ENCODE results near the gene PRSS3. TPM values are rescaled to one million over a fixed set of nuclear protein-coding genes. Genes with fewer than 3 reads are reported as not detected.

The PRSS3 gene
- total and polyA plus RNA-seq, 10 of the 15 experiments (the other 5 are each of a cell fraction or from before 2014, with no cell fraction given): 0.54 TPM; not detected in 9

DNA sequence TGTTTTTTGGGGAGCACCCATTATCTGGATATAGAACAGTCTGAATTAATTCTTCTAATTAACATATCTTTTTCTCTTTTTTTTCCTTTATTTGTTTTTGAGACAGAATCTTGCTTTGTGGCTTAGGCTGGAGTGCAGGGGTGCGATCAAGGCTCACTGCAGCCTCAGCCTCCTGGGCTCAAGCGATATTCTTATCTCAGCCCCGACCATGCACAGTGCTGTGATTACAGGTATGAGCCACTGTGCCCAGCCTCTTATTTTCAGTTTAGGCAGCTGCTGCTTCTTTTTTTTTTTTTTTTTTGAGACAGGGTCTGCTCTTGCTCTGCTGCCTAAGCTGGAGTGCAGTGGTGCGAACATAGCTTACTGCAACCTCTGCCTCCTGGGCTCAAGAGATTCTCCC is 41.8 kb downstream of the PRSS3 start:
- CTCF ChIA-PET: interaction anchor here (0.5 to 5.3 kb wide), 5 partner anchors 13 to 433 kb away, joined by 3 to 43 read pairs (median 7); no protein-coding TSS in a partner anchor
- peaks cover 85% of the 10 kb centered on the region for H3K79me2 ChIP-seq (ENCODE audit: control insufficient read depth, insufficient read depth, low read length)
- H3K4me2 ChIP-seq (ENCODE audit: control insufficient read depth, insufficient read depth): no peak overlapping the region
- no peak overlapping the region for H3K4me3 ChIP-seq
- DNase-seq (ENCODE audit: low read depth, low spot score) (no peak), ATAC-seq (peak; percentile 19), FAIRE-seq (no peak)
- H4K20me1 ChIP-seq (ENCODE audit: control insufficient read depth, insufficient read depth): peaks cover 3% of the 10 kb centered on the region; the same call in 1 of the 2 replicates
- 0 out of 2 replicates have a peak overlapping the region, but pooled peaks have one; percentile 27 for H3K27ac ChIP-seq (ENCODE audit: control insufficient read depth, insufficient read depth)
- POLR2A ChIA-PET: interaction anchor here (0.6 to 1.4 kb wide), 6 partner anchors 10 to 348 kb away, joined by 3 to 7 read pairs (median 4); partner anchors contain the start of gene UBE2R2
- H3K27me3 ChIP-seq (replicated peaks in 1 of 2; ENCODE audit: control insufficient read depth in 2 of 2, insufficient read depth in 2 of 2, low read length in 1 of 2): no peaks in the 10 kb centered on the region
- H2AFZ ChIP-seq (ENCODE audit: control insufficient read depth, low read depth, low read length): no peak overlapping the region
- TF ChIP-seq, protein P1, sequence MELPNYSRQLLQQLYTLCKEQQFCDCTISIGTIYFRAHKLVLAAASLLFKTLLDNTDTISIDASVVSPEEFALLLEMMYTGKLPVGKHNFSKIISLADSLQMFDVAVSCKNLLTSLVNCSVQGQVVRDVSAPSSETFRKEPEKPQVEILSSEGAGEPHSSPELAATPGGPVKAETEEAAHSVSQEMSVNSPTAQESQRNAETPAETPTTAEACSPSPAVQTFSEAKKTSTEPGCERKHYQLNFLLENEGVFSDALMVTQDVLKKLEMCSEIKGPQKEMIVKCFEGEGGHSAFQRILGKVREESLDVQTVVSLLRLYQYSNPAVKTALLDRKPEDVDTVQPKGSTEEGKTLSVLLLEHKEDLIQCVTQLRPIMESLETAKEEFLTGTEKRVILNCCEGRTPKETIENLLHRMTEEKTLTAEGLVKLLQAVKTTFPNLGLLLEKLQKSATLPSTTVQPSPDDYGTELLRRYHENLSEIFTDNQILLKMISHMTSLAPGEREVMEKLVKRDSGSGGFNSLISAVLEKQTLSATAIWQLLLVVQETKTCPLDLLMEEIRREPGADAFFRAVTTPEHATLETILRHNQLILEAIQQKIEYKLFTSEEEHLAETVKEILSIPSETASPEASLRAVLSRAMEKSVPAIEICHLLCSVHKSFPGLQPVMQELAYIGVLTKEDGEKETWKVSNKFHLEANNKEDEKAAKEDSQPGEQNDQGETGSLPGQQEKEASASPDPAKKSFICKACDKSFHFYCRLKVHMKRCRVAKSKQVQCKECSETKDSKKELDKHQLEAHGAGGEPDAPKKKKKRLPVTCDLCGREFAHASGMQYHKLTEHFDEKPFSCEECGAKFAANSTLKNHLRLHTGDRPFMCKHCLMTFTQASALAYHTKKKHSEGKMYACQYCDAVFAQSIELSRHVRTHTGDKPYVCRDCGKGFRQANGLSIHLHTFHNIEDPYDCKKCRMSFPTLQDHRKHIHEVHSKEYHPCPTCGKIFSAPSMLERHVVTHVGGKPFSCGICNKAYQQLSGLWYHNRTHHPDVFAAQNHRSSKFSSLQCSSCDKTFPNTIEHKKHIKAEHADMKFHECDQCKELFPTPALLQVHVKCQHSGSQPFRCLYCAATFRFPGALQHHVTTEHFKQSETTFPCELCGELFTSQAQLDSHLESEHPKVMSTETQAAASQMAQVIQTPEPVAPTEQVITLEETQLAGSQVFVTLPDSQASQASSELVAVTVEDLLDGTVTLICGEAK (IDR thresholded peaks at IDR 0.05; ENCODE audit: borderline replicate concordance): no peak
- TF ChIP-seq NR2C1 (IDR thresholded peaks at IDR 0.05): no peak
- no peak for TF ChIP-seq LARP7 (IDR thresholded peaks at IDR 0.05)
- TF ChIP-seq RFX5 (IDR thresholded peaks at IDR 0.05; ENCODE audit: low read depth, low read length): no peak
- TF ChIP-seq POLR2AphosphoS2 (IDR thresholded peaks at IDR 0.05; ENCODE audit: low read depth, low read length): no peak
- TF ChIP-seq POU2F2 (IDR thresholded peaks at IDR 0.05; ENCODE audit: borderline replicate concordance, low read depth, low read length): no peak
- no peaks in the 10 kb centered on the region for H3K9me3 ChIP-seq (replicated peaks; ENCODE audit: control insufficient read depth, insufficient read depth, low read length)
- intact Hi-C loops (cut with micrococcal nuclease; ENCODE audit: unreplicated experiment): no loop called here
- in situ Hi-C loops (cut with MboI): no loop called here
- H3K36me3 ChIP-seq (ENCODE audit: control insufficient read depth in 2 of 2, insufficient read depth in 2 of 2, low read length in 1 of 2): no peaks in the 10 kb centered on the region; a peak in 3 of 4 replicates
- WGBS (ENCODE audit: insufficient coverage, insufficient replicate concordance, low lambda C conversion rate, missing lambda C conversion rate): 83% methylated on average over 4 of the region's 4 CpGs
- peaks cover 11% of the 10 kb centered on the region for H3K4me1 ChIP-seq (ENCODE audit: control insufficient read depth, insufficient read depth, low read length)
- no peak overlapping the region for H3K9ac ChIP-seq (ENCODE audit: control insufficient read depth, insufficient read depth, low read length)
- SMC1A ChIA-PET (ENCODE audit: uncharacterized antibody, unreplicated experiment): interaction anchor here (0.9 to 6.2 kb wide), 7 partner anchors 10 to 46 kb away, joined by 3 to 38 read pairs (median 4); no protein-coding TSS in a partner anchor
- no TSS peak for BruUV-seq (replicated peaks)
- RAD21 ChIA-PET (ENCODE audit: unreplicated experiment): interaction anchor here (0.8 to 1.3 kb wide), 3 partner anchors 15 to 23 kb away, joined by 3 read pairs; no protein-coding TSS in a partner anchor

All from GM12878 (cell line).